ENCODE data around the gene CRMP1.

- TF ChIP-seq, protein P1, sequence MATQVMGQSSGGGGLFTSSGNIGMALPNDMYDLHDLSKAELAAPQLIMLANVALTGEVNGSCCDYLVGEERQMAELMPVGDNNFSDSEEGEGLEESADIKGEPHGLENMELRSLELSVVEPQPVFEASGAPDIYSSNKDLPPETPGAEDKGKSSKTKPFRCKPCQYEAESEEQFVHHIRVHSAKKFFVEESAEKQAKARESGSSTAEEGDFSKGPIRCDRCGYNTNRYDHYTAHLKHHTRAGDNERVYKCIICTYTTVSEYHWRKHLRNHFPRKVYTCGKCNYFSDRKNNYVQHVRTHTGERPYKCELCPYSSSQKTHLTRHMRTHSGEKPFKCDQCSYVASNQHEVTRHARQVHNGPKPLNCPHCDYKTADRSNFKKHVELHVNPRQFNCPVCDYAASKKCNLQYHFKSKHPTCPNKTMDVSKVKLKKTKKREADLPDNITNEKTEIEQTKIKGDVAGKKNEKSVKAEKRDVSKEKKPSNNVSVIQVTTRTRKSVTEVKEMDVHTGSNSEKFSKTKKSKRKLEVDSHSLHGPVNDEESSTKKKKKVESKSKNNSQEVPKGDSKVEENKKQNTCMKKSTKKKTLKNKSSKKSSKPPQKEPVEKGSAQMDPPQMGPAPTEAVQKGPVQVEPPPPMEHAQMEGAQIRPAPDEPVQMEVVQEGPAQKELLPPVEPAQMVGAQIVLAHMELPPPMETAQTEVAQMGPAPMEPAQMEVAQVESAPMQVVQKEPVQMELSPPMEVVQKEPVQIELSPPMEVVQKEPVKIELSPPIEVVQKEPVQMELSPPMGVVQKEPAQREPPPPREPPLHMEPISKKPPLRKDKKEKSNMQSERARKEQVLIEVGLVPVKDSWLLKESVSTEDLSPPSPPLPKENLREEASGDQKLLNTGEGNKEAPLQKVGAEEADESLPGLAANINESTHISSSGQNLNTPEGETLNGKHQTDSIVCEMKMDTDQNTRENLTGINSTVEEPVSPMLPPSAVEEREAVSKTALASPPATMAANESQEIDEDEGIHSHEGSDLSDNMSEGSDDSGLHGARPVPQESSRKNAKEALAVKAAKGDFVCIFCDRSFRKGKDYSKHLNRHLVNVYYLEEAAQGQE (IDR thresholded peaks at IDR 0.05; ENCODE audit: insufficient read depth in 1 of 2, low read depth in 2 of 2, low read length in 2 of 2): no peak
- TF ChIP-seq POLR2AphosphoS5 (IDR thresholded peaks at IDR 0.05; ENCODE audit: low read depth, low read length): no peak
These were observed 65.5 kb downstream of the CRMP1 start for GRCh38 chr4:5827108-5828004.
